CD4-positive, alpha-beta T cell treated with Interleukin-4 for 1 hour (primary cell): Measurements from ENCODE around the gene FZD8.

Experiments used
- DNase-seq, 2 donors: peaks; one replicate each; pipeline ENCODE4 v3.0.0-alpha.2; 2020 to 2022

The FZD8 gene

DNA sequence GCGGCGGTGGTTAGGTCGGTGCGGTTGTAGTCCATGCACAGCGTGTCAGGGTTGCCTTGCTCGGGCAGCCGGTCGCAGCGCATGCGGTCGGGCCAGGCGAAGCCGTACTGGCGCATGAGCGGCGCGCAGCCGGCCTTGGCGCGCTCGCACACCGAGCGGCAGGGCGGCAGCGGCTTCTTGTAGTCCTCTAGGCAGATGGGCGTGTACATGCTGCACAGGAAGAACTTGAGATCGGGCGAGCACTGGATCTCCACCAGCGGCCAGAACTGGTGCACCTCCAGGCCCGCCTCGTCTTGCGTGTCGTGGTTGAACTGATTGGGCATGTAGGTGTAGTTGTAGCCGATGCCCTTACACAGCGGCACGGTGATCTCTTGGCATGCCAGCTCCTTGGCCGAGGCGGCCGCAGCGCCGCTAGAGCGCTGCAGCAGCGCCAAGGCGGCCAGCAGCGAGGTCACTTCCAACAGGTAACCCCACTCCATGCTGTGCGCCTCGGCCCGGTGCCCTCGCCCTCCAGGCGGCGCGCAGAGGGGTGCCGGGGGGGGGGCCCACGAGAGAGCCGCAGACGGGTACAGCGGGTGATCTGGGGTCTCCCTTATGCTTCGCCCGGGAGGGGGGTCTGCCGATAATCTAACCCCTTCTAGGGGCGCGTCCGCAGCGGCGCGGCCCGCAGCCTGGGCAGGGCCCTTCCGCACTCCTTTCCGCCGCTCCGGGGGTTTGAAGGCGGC is 983 bp downstream of the FZD8 start:
- DNase-seq = peak; percentile 17 to 37

DNA sequence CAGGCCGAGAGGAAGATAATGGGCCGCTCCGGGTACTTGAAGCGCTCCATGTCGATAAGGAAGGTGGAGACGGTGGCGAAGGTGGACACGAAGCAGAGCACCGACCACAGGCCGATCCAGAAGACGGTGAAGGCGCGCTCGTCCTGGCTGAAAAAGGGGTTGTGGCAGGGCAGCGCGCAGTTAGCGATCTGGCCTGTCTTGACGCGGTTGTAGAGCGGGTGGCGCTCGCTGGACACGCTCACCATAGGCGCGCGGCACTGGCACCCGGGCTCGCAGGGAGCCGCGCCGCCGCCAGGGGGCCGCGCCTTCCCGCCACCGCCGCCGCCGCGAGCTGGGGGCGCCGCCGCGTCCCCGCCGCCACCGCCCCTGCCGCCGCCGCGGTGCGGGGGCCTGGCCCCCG is 1.6 kb downstream of the FZD8 start:
- peak in 1 of 2 donors; percentile 12 for DNase-seq

- DNase-seq = no peak
Observed at GRCh38 chr10:35639728-35640401, 2.2 kb downstream of the FZD8 start.

DNA sequence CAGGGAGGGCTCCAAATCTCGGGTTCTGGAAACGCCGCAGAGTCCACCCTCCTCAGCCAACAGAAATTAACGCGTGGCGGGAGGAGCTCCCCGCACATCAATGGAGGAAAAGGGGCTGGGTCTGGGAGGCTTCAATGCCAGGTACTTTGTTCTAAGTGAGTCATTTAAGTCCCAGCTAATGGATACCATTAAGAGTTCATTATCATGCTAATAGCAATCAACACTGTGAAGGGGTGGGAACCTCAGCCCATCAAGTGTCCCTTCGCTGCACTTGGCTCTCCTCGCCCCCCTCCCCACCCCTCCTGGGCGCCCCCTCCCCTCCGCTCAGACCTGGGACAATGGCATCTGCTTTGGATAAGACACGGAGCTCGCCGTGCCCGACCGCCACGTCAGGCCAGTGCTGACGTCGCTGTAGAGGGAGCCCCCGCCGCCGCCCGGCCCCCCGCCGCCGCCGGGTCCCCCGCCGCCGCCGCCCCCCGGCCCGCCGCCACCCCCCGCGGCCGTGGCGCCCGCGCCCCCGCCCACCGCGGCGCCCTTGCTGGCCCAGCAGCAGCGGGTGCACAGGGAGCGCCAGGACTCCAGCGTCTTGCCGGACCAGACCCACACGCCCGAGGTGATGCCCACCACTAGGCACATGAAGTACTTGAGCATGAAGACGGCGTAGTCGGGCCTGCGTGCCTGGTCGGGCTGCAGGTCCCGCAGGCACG is 2.9 kb downstream of the FZD8 start:
- no peak for DNase-seq

GRCh38 chr10:35638101-35638500 is 4.0 kb downstream of the FZD8 start:
- no peak for DNase-seq

DNA sequence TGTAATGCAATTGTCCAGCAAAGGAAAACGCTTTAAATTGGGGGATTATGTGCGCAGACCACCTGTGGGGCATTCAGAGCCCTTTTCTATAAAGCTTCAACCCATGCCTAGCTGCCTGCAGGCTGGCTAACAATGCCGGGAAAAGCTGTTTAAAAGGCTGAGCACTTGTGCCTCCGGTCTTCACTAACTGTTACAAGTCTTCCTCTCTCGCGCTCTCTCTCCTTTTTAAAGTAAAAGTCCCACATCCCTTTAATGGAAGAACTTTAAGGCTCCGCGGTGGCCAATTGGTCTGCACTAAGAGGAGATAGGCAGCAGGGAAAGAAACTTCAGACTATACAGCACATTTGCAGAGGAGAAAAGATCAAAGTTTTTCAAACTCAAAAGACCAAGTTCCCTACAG is 4.6 kb downstream of the FZD8 start:
- no peak for DNase-seq

DNA sequence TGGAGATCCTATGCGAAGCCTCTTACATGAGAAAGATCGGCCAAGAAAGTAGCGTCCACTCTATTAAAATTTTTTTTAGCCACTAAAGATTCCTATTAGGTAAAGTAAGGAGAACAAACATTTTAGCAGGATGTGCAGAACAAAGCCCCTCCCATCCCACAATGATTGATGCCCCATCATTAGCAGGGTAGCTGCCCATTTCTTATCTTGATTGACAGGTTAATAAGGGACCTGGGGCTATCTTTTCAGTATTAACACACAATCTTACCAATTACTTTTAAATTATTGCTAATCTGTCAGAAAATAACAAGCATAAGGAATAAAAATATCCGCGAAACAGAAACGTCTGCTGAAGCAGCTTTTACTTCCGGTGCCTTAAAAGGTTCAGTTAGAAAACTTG is 5.1 kb downstream of the FZD8 start:
- no peak for DNase-seq

DNA sequence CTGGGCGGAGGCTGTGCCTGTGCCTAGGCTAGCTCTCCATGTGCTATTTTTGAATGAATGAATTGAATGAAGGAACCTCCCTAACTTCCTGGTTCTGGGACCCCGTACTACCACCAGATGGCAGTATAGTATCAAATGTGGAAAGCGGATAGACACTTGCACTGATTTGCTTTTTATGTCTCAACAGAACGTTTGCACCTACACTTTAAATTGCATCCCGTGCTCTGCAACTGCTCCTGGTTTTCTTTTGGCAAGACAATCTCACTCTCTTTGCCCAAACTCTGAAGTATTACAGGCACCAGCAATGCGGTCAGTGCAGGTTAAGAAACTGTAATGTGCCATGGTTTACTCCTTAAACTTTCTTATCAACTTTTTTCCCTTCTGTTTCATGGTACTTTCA is 6.5 kb downstream of the FZD8 start:
- DNase-seq = peak; percentile 52 to 69

GRCh38 chr10:35633006-35633980 is 8.8 kb downstream of the FZD8 start:
- no peak for DNase-seq

- no peak for DNase-seq
Observed at GRCh38 chr10:35632027-35632426, 10.1 kb downstream of the FZD8 start.

DNA sequence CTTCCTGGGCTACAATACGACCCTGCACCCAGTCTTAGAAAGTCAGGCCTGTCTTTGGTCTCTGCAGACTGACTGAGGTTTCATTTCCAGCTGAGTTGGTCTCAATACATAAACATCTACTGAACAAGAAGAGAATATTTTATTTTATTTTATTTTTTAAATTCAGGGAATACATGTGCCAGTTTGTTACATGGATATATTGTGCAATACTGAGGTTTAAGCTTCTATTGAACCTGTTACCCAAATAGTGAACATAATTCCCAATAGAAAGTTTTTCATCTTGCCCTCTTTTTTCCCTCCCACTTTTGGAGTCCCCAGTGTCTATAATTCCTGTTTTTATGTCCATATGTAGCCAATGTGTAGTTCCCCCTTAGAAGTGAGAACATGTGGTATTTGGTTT is 10.7 kb downstream of the FZD8 start:
- no peak for DNase-seq

GRCh38 chr10:35626971-35627507 is 15.1 kb downstream of the FZD8 start:
- no peak for DNase-seq

DNA sequence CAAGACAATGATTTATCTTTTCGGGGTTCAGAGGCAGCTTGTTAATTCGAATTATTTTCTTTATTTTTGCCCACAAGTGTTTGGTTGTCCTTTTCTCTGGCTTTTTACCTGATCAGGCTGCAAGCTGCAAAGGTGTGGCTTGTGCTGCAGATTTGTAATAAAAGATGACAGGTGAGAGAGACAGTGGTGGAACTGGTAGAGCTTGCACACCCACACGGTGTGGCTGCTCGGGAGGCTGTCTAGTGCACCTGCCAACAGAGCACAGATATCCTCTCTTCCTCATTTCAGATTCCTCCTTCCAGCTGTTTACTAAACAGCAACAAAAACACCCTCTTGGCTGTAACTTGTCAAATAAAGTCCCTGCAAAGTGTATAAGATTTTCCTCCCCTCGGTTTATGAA is 27.8 kb downstream of the FZD8 start:
- no peak for DNase-seq

DNA sequence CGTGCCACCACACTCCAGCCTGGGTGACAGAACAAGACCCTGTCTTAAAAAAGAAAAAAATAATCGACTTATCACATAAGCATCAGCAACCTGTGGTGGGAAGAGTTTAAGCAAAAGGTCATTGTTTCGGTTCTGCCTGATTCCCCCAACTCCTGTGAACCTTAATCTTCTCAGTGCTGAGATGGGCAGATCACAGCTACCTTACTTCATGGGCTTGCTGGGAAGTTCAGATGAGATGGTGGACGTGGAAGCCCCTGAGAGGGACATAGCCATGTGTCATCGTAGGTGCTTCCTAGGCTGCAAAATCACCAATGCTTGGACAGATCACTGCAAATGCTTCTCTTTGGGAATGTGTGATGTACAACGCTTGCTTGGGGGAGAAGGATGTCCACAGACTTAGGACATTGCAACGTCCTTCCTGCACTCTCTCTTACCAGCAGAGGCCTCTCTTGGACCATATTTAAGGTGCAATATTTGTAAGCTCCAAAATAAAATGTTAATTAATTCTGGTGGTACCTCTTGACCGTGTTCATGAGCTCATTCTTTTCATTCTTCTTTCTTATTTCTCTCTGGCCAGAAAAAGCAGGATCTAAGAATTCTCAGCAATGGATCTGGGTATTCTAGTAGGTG is 28.4 kb downstream of the FZD8 start:
- DNase-seq = no peak

- DNase-seq = no peak
Observed at GRCh38 chr10:35613107-35613440, 29.0 kb downstream of the FZD8 start.

DNA sequence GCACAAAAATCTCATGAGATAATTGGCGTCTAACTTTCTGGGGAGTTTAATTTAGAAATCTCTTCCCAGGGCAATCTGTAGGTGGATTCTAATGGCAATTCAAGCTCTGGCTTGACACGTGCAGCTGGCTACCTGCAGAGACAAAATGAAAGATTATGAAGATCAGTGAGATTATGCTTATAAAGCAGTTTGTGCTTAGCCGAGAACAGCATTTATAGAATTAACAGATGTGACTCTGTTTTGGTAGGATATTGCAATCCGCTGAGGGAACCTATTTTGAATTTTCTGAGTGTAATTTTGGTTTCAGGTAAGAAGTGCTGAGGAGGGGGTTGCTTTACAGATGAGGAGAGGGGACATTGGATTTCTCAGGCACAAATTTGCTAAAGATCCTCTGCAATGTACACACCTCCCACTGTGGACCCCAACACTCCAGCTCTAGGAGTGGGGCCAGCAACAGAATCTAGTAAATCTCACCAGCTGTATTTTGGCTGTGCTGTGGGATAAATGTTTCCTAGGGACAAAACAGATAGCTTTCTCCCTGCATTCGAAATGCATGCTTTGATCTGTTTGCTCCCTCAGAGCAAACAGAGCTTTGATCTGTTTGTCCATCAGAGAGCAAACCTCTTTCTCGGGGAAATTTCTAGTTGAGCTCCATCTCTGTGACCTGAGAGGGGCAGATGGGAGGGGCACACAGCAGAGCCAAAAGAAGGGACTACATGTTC is 29.6 kb downstream of the FZD8 start:
- no peak for DNase-seq

GRCh38 chr10:35611750-35612149 is 30.3 kb downstream of the FZD8 start:
- no peak for DNase-seq

GRCh38 chr10:35608328-35608672 is 33.8 kb downstream of the FZD8 start:
- no peak for DNase-seq

GRCh38 chr10:35607475-35608327 is 34.4 kb downstream of the FZD8 start:
- DNase-seq = no peak

GRCh38 chr10:35606430-35606829 is 35.7 kb downstream of the FZD8 start:
- DNase-seq = no peak

- no peak for DNase-seq
Observed at GRCh38 chr10:35605191-35605590, 36.9 kb downstream of the FZD8 start, which contains the start of gene GJD4. Gene GJD4, plus strand, starts transcription at chr10:35605341. Its CDS starts 227 bp downstream, at chr10:35605568.
